NCI-H128 (cell line): Measurements from ENCODE around the gene CREB5.

Source experiments
- DNase-seq: peaks from one replicate; lab custom pipeline; 2025; ENCODE audit not compliant: unreplicated experiment; lab: John Stamatoyannopoulos, UW

Gene CREB5

GRCh38 chr7:28872226-28872625 lies 459.9 kb downstream of the CREB5 start:
- no peak for DNase-seq

- DNase-seq, result no peak
Observed at GRCh38 chr7:28873365-28873764, 461.0 kb downstream of the CREB5 start.

GRCh38 chr7:28874001-28874400 lies 461.7 kb downstream of the CREB5 start:
- DNase-seq, result no peak
